Regular cardiac myocyte (primary cell): ENCODE data around the gene ANO3. TPM values are rescaled to one million over a fixed set of nuclear protein-coding genes. Genes with fewer than 3 reads are reported as not detected.

Experiments used
- total RNA-seq: library from RNA; depleted of rRNA; stranded (reverse); fragments of >200 nt; gene quantifications from 2 replicates; pipeline ENCODE4 v1.2.3, GENCODE V29; 2014

The ANO3 gene
- 0.28 and 0.38 TPM in 2 replicates for total RNA-seq

GRCh38 chr11:26331911-26332571 is at the start of gene ANO3:
Gene ANO3 (plus strand): TSS chr11:26332130. CDS start chr11:26332276, 146 bp downstream.

GRCh38 chr11:26571861-26572654 is 240.1 kb downstream of the ANO3 start, which contains the start of gene MUC15:
Gene MUC15 (minus strand): TSS chr11:26572263. CDS start chr11:26567094, 5,169 bp downstream.

Other genes with a start within 250 kb of the ANO3 start
- gene MUC15, start 240.1 kb downstream of the ANO3 start, total RNA-seq, result not detected in 2 replicates